GM12878 (cell line): Measurements from ENCODE around the gene UBAC2. TPM values are rescaled to one million over a fixed set of nuclear protein-coding genes. Genes with fewer than 3 reads are reported as not detected.
A peak's percentile ranks its signal among the peaks of the same experiment; 100 is the strongest.

Experiments
- IKZF2 ChIP-seq, 2 experiments: fragments of 450-650 bp; IDR thresholded peaks; 2 replicates each; pipeline ENCODE4 v1.6.1; 2017; ENCODE audit warnings: mild to moderate bottlenecking in 2 of 2, moderate library complexity in 2 of 2
- NFIC ChIP-seq: IDR thresholded peaks from 2 replicates; pipeline ENCODE4 v1.6.1; 2012; ENCODE audit warnings: low read depth, mild to moderate bottlenecking, inconsistent platforms, low read length, moderate library complexity
- PKNOX1 ChIP-seq: fragments of 450-650 bp; IDR thresholded peaks from 2 replicates; pipeline ENCODE4 v1.6.1; 2016; ENCODE audit warnings: mild to moderate bottlenecking
- RUNX3 ChIP-seq: IDR thresholded peaks from 2 replicates; pipeline ENCODE4 v1.6.1; 2012; ENCODE audit warnings: low read length, inconsistent platforms
- ZNF384 ChIP-seq: IDR thresholded peaks from 2 replicates; pipeline ENCODE4 v1.6.1; 2012; ENCODE audit warnings: low read depth, mild to moderate bottlenecking, low read length, improper control_type of control experiment, borderline replicate concordance
- polyA plus RNA-seq, 11 experiments: library from polyadenylated mRNA; depleted of rRNA in 4 of 11; unstranded in 6 of 11; stranded (reverse) in 5 of 11; fragments of >200 nt; fragmentation: Nextera tagmentation in 4 of 11; fragmentation: Illumina TruSeq in 1 of 11; extraction: Ambion mirVana in 4 of 11; extraction: Trizol in 1 of 11; gene quantifications; 1 replicate in 1 of 11; 2 replicates in 10 of 11; pipeline versions ENCODE4 v1.2.1 to v1.2.3, GENCODE V29; 2011 to 2016; ENCODE audit warnings: inconsistent platforms in 2 of 11, missing spikeins in 2 of 11, low read depth in 1 of 11
- total RNA-seq, 4 experiments: library from RNA; depleted of rRNA in 3 of 4; stranded (reverse); fragments of >200 nt in 3 of 4; fragmentation: Illumina TruSeq in 1 of 4; extraction: Trizol in 1 of 4; gene quantifications; 2 replicates each; pipeline versions ENCODE4 v1.2.1 to v1.2.3, GENCODE V29; 2013 to 2021
- TF ChIP-seq, protein P1 (sequence below): fragments of 450-650 bp; IDR thresholded peaks from 2 replicates; pipeline ENCODE4 v1.6.1; 2017; ENCODE audit warnings: low read depth, mild to moderate bottlenecking, moderate library complexity
- TF ChIP-seq, protein P2 (sequence below): fragments of 450-650 bp; IDR thresholded peaks from 2 replicates; pipeline ENCODE4 v1.6.1; 2016; ENCODE audit warnings: mild to moderate bottlenecking, moderate library complexity, borderline replicate concordance

Gene UBAC2
- total and polyA plus RNA-seq, 10 of the 15 experiments (the other 5 are each of a cell fraction or from before 2014, with no cell fraction given), result 3.0 to 54.6 (median 17.4) TPM

DNA sequence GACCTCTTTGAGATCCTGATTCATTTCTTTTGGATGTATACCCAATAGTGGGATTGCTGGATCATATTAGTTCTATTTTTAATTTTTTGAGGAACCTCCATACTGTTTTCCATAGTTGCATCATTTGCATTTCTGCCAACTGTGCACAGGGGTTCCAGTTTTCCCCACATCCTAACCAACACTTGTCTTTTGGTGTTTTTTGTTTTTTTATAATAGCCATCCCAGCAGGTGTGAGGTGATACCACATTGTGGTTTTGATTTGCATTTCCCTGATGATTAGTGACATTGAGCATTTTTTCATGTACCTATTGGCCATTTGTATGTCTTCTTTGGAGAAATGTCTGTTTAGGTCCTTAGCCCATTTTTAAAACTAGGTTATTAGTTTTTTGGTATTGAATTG, 125.4 kb downstream of the UBAC2 start (continued):
- TF ChIP-seq PKNOX1 (peak; percentile 17; the same call in 1 of the 2 replicates), IKZF2 (IDR thresholded peaks at IDR 0.05) (peak; percentile 78 to 83), NFIC (peak; percentile 52; the same call in 1 of the 2 replicates), ZNF384 (peak; percentile 74; the same call in 1 of the 2 replicates), RUNX3 (peak; percentile 94)
- TF ChIP-seq, protein P1, sequence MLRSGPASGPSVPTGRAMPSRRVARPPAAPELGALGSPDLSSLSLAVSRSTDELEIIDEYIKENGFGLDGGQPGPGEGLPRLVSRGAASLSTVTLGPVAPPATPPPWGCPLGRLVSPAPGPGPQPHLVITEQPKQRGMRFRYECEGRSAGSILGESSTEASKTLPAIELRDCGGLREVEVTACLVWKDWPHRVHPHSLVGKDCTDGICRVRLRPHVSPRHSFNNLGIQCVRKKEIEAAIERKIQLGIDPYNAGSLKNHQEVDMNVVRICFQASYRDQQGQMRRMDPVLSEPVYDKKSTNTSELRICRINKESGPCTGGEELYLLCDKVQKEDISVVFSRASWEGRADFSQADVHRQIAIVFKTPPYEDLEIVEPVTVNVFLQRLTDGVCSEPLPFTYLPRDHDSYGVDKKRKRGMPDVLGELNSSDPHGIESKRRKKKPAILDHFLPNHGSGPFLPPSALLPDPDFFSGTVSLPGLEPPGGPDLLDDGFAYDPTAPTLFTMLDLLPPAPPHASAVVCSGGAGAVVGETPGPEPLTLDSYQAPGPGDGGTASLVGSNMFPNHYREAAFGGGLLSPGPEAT, result peak; percentile 61; the same call in 1 of the 2 replicates
- TF ChIP-seq, protein P2, sequence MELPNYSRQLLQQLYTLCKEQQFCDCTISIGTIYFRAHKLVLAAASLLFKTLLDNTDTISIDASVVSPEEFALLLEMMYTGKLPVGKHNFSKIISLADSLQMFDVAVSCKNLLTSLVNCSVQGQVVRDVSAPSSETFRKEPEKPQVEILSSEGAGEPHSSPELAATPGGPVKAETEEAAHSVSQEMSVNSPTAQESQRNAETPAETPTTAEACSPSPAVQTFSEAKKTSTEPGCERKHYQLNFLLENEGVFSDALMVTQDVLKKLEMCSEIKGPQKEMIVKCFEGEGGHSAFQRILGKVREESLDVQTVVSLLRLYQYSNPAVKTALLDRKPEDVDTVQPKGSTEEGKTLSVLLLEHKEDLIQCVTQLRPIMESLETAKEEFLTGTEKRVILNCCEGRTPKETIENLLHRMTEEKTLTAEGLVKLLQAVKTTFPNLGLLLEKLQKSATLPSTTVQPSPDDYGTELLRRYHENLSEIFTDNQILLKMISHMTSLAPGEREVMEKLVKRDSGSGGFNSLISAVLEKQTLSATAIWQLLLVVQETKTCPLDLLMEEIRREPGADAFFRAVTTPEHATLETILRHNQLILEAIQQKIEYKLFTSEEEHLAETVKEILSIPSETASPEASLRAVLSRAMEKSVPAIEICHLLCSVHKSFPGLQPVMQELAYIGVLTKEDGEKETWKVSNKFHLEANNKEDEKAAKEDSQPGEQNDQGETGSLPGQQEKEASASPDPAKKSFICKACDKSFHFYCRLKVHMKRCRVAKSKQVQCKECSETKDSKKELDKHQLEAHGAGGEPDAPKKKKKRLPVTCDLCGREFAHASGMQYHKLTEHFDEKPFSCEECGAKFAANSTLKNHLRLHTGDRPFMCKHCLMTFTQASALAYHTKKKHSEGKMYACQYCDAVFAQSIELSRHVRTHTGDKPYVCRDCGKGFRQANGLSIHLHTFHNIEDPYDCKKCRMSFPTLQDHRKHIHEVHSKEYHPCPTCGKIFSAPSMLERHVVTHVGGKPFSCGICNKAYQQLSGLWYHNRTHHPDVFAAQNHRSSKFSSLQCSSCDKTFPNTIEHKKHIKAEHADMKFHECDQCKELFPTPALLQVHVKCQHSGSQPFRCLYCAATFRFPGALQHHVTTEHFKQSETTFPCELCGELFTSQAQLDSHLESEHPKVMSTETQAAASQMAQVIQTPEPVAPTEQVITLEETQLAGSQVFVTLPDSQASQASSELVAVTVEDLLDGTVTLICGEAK, result no peak
